Measurements from ENCODE around the gene TMEM63A. TPM values are rescaled to one million over a fixed set of nuclear protein-coding genes. Genes with fewer than 3 reads are reported as not detected.

TMEM63A gene
- total RNA-seq, 1 experiment from 2014 or later: 93.9 TPM

DNA sequence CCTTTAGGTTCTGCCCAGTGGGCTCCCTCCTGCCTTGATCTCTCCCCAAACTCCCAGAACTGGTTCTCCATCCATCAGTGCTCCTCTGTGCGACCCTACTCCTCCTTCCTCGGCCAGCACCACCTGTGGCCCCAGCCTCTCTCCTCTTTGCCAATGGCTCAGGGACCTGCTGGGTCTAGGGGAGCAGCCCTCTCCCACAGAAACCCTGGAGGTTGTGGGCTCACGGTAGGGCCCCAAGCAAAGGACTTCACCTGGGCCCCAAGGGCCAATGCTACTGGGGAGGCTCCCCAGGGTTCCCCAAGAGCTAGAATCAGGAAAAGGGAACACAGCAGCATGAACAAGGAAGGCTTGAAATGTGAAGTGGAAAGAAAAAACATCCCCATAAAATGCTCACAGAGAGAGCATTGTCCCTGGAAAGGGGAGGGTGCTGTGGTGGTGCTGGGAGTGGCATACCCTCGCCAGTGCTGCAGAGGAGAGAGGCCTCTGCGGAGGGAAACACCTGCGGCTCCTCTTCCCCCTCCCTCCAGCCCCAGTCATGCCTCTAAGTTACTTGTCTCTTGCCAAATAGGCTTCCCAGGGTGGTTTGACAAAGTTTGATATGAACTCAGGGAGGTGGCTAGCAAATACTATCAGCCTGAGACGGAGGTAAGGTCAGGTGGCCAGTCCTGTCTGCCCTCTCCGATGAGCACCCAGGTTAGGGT, 2.5 kb downstream of the TMEM63A start:
- peaks cover 37% of the 10 kb centered on the region for H3K36me3 Mint-ChIP-seq (ENCODE audit: insufficient read depth, unreplicated experiment)
- TF ChIP-seq, protein P1, sequence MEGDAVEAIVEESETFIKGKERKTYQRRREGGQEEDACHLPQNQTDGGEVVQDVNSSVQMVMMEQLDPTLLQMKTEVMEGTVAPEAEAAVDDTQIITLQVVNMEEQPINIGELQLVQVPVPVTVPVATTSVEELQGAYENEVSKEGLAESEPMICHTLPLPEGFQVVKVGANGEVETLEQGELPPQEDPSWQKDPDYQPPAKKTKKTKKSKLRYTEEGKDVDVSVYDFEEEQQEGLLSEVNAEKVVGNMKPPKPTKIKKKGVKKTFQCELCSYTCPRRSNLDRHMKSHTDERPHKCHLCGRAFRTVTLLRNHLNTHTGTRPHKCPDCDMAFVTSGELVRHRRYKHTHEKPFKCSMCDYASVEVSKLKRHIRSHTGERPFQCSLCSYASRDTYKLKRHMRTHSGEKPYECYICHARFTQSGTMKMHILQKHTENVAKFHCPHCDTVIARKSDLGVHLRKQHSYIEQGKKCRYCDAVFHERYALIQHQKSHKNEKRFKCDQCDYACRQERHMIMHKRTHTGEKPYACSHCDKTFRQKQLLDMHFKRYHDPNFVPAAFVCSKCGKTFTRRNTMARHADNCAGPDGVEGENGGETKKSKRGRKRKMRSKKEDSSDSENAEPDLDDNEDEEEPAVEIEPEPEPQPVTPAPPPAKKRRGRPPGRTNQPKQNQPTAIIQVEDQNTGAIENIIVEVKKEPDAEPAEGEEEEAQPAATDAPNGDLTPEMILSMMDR (IDR thresholded peaks at IDR 0.05; ENCODE audit: insufficient read depth in 1 of 2, low read depth in 1 of 2, low read length in 1 of 2, severe bottlenecking in 1 of 2, unreplicated experiment in 1 of 2): no peak
- H3K27me3 Mint-ChIP-seq (ENCODE audit: insufficient read depth, unreplicated experiment): no peaks in the 10 kb centered on the region
- intact Hi-C loops (cut with micrococcal nuclease; ENCODE audit: unreplicated experiment): no loop called here
- CTCF ChIA-PET: interaction anchor here (0.5 to 0.6 kb wide), 2 partner anchors 160 to 262 kb away, joined by 3 to 4 read pairs; no protein-coding TSS in a partner anchor
- peak overlapping the region; percentile 75 for H3K27ac Mint-ChIP-seq (ENCODE audit: unreplicated experiment)
- no peak overlapping the region for H3K4me3 ChIP-seq (ENCODE audit: low read depth, low read length)
- peak overlapping the region; percentile 95 for H3K4me3 Mint-ChIP-seq (ENCODE audit: unreplicated experiment)
- H3K36me3 ChIP-seq (ENCODE audit: control insufficient read depth, insufficient read depth, low read length): no peaks in the 10 kb centered on the region
- H3K9me3 ChIP-seq: no peaks in the 10 kb centered on the region
- peaks cover 33% of the 10 kb centered on the region for H3K4me1 Mint-ChIP-seq (ENCODE audit: low read depth, unreplicated experiment)
- no peaks in the 10 kb centered on the region for H3K27me3 ChIP-seq (replicated peaks; ENCODE audit: control insufficient read depth, insufficient read depth, low read length)
- no peak for DNase-seq
- BruUV-seq (replicated peaks): no TSS peak
- H3K4me1 ChIP-seq: peaks cover 46% of the 10 kb centered on the region
- POLR2A ChIA-PET: no interaction called here
- H3K9me3 Mint-ChIP-seq (ENCODE audit: unreplicated experiment): no peaks in the 10 kb centered on the region

DNA sequence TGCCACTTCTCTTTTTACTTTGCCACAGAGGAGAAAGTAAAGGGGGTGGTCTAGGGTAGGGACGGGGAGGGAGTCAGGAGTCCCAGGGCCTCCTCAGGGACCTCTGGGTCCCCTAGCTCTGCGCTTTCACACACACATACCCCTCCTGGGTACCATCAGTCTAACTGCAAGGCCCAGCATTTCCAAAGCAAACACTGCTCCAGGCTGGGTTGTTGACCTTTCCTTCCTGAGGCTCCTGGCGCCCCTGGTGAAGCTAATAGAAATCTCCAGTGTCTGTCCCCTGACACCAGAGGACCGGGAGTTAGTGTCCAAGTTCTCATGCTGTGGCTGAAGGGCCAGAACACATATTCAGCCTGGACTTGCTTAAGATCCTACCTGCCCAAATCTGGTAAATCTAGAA, 3.9 kb downstream of the TMEM63A start:
- no peak for DNase-seq
- Histone ChIP-seq H3K9me3 (no peaks in the 10 kb centered on the region), H3K36me3 (ENCODE audit: control insufficient read depth, insufficient read depth, low read length) (peaks cover 5% of the 10 kb centered on the region; the same call in 1 of the 2 replicates), H3K4me1 (peaks cover 43% of the 10 kb centered on the region), H3K4me3 (ENCODE audit: low read depth, low read length) (no peak overlapping the region), H3K27me3 (replicated peaks; ENCODE audit: control insufficient read depth, insufficient read depth, low read length) (no peaks in the 10 kb centered on the region)
- BruUV-seq (replicated peaks): no TSS peak
- Mint-ChIP-seq H3K27ac (ENCODE audit: unreplicated experiment) (no peak overlapping the region), H3K27me3 (ENCODE audit: insufficient read depth, unreplicated experiment) (no peaks in the 10 kb centered on the region), H3K9me3 (ENCODE audit: unreplicated experiment) (no peaks in the 10 kb centered on the region), H3K4me3 (ENCODE audit: unreplicated experiment) (no peak overlapping the region), H3K4me1 (ENCODE audit: low read depth, unreplicated experiment) (peaks cover 25% of the 10 kb centered on the region), H3K36me3 (ENCODE audit: insufficient read depth, unreplicated experiment) (peaks cover 41% of the 10 kb centered on the region)
- POLR2A ChIA-PET: no interaction called here
- intact Hi-C loops (cut with micrococcal nuclease; ENCODE audit: unreplicated experiment): no loop called here
- TF ChIP-seq, protein P1 (IDR thresholded peaks at IDR 0.05; ENCODE audit: insufficient read depth in 1 of 2, low read depth in 1 of 2, low read length in 1 of 2, severe bottlenecking in 1 of 2, unreplicated experiment in 1 of 2): no peak
- CTCF ChIA-PET: interaction anchor here (0.9 to 2.5 kb wide), 3 partner anchors 28 to 100 kb away, joined by 3 to 6 read pairs (median 4); partner anchors contain the start of genes PYCR2 and SRP9

DNA sequence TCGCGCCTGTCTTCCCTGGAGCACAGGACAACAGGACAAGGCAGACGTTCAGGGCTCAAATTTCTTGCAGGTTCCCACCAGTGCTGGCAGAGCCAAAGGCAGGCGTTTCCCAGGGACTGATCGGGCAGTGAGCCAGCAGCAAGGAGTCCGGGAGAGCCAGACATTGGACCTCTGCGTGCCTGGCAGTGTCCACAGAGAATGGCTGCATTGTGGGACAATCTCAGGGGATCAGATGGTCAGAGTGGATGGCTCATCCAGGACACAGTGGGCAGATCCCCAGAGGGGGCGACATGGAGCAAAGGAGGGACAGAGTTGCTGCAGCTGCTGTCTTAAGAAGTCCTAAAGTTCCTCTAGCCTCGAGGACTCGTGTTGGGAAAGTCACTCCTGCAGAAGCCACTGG, 4.6 kb downstream of the TMEM63A start:
- Mint-ChIP-seq H3K27me3 (ENCODE audit: insufficient read depth, unreplicated experiment) (no peaks in the 10 kb centered on the region), H3K4me3 (ENCODE audit: unreplicated experiment) (no peak overlapping the region), H3K4me1 (ENCODE audit: low read depth, unreplicated experiment) (peaks cover 23% of the 10 kb centered on the region), H3K9me3 (ENCODE audit: unreplicated experiment) (no peaks in the 10 kb centered on the region), H3K27ac (ENCODE audit: unreplicated experiment) (peak overlapping the region; percentile 91), H3K36me3 (ENCODE audit: insufficient read depth, unreplicated experiment) (peaks cover 42% of the 10 kb centered on the region)
- CTCF ChIA-PET: interaction anchor here (0.9 to 2.5 kb wide), 3 partner anchors 29 to 100 kb away, joined by 3 to 6 read pairs (median 4); partner anchors contain the start of genes PYCR2 and SRP9
- POLR2A ChIA-PET: no interaction called here
- peaks cover 43% of the 10 kb centered on the region for H3K4me1 ChIP-seq
- H3K4me3 ChIP-seq (ENCODE audit: low read depth, low read length): no peak overlapping the region
- intact Hi-C loops (cut with micrococcal nuclease; ENCODE audit: unreplicated experiment): no loop called here
- peak; percentile 64 to 73 for DNase-seq
- H3K27me3 ChIP-seq (replicated peaks; ENCODE audit: control insufficient read depth, insufficient read depth, low read length): no peaks in the 10 kb centered on the region
- no TSS peak for BruUV-seq (replicated peaks)
- TF ChIP-seq, protein P1 (IDR thresholded peaks at IDR 0.05; ENCODE audit: insufficient read depth in 1 of 2, low read depth in 1 of 2, low read length in 1 of 2, severe bottlenecking in 1 of 2, unreplicated experiment in 1 of 2): peak; percentile 66 to 71
- H3K36me3 ChIP-seq (ENCODE audit: control insufficient read depth, insufficient read depth, low read length): peaks cover 5% of the 10 kb centered on the region; the same call in 1 of the 2 replicates
- H3K9me3 ChIP-seq: no peaks in the 10 kb centered on the region
